H1 (cell line): ENCODE measurements around the gene LUM. TPM values are rescaled to one million over a fixed set of nuclear protein-coding genes. Genes with fewer than 3 reads are reported as not detected.

Source experiments
- CHD7 ChIP-seq: fragments of 300-600 bp; sonication (generic); IDR thresholded peaks from 2 replicates; pipeline ENCODE4 v1.7.1; 2012; ENCODE audit warnings: low read length, moderate library complexity, mild to moderate bottlenecking, inconsistent platforms; ENCODE audit not compliant: insufficient replicate concordance
- HDAC2 ChIP-seq, 2 experiments: fragments of 300-600 bp in 1 of 2; sonication (generic) in 1 of 2; IDR thresholded peaks; 2 replicates each; pipeline ENCODE4 v1.6.1; 2011 to 2012; ENCODE audit warnings: low read depth in 2 of 2, low read length in 2 of 2, mild to moderate bottlenecking in 2 of 2, moderate library complexity in 2 of 2, borderline replicate concordance in 1 of 2, inconsistent platforms in 1 of 2
- SAP30 ChIP-seq: fragments of 300-600 bp; sonication (generic); IDR thresholded peaks from 2 replicates; pipeline ENCODE4 v1.7.1; 2012; ENCODE audit warnings: low read length, moderate library complexity, mild to moderate bottlenecking, inconsistent platforms; ENCODE audit not compliant: insufficient read depth, insufficient replicate concordance
- polyA plus RNA-seq, 7 experiments: library from polyadenylated mRNA; depleted of rRNA in 3 of 7; stranded (reverse) in 5 of 7; unstranded in 2 of 7; fragments of >200 nt in 5 of 7; fragments of 200-250 nt in 2 of 7; gene quantifications; 1 replicate in 5 of 7; 2 replicates in 1 of 7; 4 replicates in 1 of 7; pipeline versions ENCODE4 v1.2.1 to v1.2.3, GENCODE V29; 2011 to 2013; ENCODE audit warnings: missing spikeins in 2 of 7, mixed read lengths in 2 of 7
- total RNA-seq: library from RNA; stranded (reverse); fragmentation: NEBNext Ultra II Directional; extraction: Animal tissue kit (Norgen Biotek cat#: 25700); gene quantifications from 2 replicates; pipeline ENCODE4 v1.2.1, GENCODE V29; 2021

Gene LUM
- total and polyA plus RNA-seq, 2 of the 8 experiments (the other 6 are each of a cell fraction or from before 2014, with no cell fraction given): not detected

DNA sequence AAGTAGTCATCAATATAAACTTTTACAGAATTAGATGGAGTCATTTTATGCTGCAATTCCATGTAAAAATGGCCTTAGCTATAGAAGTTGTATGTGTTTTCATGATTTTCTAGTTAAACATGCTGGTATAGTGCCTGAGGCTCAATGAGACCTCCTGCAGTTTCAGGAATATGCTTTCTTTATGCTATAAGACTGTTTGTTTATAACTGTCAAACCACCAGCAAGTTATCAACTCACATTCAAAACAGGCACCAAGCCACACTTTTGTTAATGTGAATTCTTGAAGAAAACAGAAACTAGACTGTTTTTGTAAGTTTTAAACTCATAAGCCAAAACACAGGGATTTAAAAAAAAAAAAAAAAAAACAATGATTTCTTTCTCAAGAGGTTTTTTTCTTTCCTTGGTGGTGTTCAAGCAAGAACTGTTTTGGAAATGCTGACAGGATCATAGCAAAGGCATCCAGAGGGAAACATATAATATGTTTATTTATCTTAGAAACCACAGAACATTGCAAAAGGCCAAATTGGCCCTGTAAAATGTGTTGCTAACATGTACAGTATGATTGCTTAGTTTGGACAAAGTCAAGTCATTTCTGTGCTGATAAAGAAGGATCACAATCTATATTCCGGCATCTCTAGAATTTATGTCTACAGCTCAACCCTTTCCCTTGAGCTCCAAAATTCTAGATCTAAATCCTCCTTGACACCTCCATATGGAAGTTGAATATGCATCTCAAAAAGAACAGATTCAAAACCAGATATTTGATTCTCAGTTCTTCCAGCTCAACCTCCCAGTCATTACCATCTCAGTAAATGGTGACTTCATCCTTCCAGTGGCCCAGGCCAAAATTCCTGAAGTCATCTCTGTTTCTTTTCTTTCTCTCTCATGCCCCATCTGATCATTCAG lies 29.0 kb upstream of the LUM start (continued):
- TF ChIP-seq CHD7 (no peak), HDAC2 (IDR thresholded peaks at IDR 0.05; ENCODE audit: borderline replicate concordance in 1 of 2, low read depth in 2 of 2, low read length in 2 of 2) (no peak), SAP30 (no peak)
